AG04449 (cell line): ENCODE results near the gene CYP3A7.

Source experiments
- CTCF ChIA-PET: fragments of 350-600 bp; formaldehyde crosslinking; extraction: SDS; loops from one replicate; lab custom pipeline; 2021; ENCODE audit warnings: antibody characterized with exemption; lab: Yijun Ruan, JAX
- POLR2A ChIA-PET: fragments of 400-600, 350-600 bp; formaldehyde crosslinking; extraction: SDS; loops from one replicate; lab custom pipeline; 2020; ENCODE audit warnings: antibody characterized with exemption, inconsistent platforms; lab: Yijun Ruan, JAX
- DNase-seq: peaks from one replicate; pipeline ENCODE4 v3.0.0-alpha.2; 2010; ENCODE audit warnings: low read depth, low spot score
- H3K4me3 ChIP-seq: 2 replicates; pipeline ENCODE4 v1.5.1; 2011; ENCODE audit warnings: low read depth, mild to moderate bottlenecking, control low read depth, low read length
- TF ChIP-seq, protein P1 (sequence below): IDR thresholded peaks from one replicate; pipeline ENCODE4 v1.5.1; 2011; ENCODE audit warnings: mild to moderate bottlenecking, moderate library complexity, low read length, control low read depth, inconsistent platforms; ENCODE audit not compliant: insufficient read depth; ENCODE audit errors: missing control alignments

CYP3A7 gene

DNA sequence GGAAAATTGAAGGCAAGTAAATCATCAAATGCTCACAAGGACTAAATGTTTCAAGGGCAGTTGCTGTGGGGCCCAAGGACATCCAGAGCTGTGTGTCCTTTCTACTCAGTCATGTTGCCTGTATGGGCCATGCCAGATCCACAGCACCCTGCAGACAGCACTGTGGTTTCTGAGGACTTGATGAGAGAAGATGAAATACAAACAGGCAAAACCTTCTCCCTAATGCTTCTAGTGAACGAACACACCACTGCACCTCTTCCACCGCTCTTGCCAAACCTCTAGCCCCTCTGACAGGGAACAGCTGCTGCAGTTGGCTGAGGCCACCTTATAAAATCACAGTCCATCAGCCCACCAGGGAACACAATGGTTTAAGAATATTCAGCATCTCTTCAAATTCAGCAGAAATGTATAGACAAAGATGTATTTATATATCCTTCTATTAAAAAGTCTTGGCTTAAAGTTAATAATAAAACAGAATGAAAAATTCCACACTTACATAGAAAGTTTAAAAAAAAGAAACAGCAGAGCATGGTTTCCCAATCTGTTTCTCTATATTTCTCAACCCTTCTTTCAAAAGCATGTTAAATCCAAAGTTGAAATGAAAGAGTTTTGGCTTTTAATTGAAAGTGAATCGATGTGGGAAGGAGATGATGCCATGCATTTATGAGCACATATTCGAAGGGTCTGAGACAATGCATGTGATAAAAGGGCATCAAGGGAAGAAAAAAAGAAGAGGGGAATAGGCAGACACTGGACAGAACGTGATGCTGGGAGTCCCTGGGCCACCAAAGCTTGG, 14.0 kb downstream of the CYP3A7 start:
- DNase-seq = no peak
- no peak overlapping the region for H3K4me3 ChIP-seq
- POLR2A ChIA-PET = no interaction called here
- CTCF ChIA-PET = no interaction called here
- TF ChIP-seq, protein P1, sequence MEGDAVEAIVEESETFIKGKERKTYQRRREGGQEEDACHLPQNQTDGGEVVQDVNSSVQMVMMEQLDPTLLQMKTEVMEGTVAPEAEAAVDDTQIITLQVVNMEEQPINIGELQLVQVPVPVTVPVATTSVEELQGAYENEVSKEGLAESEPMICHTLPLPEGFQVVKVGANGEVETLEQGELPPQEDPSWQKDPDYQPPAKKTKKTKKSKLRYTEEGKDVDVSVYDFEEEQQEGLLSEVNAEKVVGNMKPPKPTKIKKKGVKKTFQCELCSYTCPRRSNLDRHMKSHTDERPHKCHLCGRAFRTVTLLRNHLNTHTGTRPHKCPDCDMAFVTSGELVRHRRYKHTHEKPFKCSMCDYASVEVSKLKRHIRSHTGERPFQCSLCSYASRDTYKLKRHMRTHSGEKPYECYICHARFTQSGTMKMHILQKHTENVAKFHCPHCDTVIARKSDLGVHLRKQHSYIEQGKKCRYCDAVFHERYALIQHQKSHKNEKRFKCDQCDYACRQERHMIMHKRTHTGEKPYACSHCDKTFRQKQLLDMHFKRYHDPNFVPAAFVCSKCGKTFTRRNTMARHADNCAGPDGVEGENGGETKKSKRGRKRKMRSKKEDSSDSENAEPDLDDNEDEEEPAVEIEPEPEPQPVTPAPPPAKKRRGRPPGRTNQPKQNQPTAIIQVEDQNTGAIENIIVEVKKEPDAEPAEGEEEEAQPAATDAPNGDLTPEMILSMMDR = no peak

DNA sequence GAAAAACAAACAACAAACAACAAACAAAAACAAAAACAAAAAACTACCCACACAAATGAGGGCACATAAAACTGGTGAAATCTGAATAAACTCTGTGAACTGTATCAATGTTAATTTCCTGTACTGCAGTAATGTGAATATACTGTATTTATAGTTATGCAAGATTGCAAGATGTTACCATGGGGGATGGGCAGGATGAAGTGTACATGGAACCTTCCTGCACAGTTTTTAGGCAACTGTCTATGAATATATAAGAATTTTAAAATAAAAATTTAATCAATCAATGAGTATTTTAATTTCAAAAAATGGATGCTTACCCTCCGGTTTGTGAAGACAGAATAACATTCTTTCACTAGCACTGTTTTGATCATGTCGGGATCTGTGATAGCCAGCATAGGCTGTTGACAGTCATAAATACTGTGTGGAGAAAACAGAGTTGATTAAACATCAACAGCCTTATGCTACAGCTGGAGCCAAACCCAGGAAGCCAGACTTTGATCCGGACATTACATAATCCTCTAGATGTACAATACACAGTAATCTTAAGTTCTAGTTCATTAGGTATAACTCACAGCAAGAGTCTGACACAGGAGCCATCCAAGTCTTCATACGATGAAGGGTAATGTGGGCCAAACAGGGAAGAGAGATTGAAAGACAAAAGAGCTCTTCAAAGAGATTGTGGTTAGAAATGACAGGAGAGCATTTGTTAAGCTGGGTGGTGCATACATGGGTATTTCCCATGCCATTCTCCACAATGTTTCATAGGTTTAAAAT, 14.8 kb downstream of the CYP3A7 start:
- POLR2A ChIA-PET = no interaction called here

DNA sequence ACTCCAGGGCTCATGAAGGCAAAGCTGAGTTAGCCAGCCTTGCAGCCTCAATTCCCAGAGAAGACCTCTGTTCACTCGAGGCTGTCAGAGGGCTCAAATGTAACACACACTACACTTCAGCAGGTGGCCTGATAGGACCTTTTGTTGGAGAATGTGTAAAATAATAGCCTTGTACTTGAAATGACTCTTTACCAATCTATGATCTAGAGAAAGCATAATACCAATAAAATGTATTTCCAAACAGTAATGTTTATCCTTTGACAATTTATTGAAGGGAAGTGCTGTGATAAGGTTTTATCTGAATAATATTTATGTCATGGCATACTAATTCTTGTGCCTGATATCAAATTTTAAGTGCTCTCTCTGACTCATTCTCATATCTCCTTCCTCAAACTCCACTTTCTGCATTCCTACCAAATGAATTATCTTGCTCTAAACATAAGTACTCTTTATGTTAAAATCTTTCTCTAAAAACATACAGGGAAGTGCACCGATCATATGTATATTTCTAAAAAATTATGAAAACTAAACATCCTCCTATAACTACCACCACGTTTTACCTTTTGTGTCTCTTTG, 20.9 kb downstream of the CYP3A7 start:
- ChIA-PET CTCF (no interaction called here), POLR2A (no interaction called here)
- no peak overlapping the region for H3K4me3 ChIP-seq
- DNase-seq = no peak
- TF ChIP-seq, protein P1 = no peak

More for the DNA sequence above, 14.8 kb downstream of the CYP3A7 start:
- TF ChIP-seq, protein P1 = no peak
- no peak overlapping the region for H3K4me3 ChIP-seq
- CTCF ChIA-PET = no interaction called here
- no peak for DNase-seq

DNA sequence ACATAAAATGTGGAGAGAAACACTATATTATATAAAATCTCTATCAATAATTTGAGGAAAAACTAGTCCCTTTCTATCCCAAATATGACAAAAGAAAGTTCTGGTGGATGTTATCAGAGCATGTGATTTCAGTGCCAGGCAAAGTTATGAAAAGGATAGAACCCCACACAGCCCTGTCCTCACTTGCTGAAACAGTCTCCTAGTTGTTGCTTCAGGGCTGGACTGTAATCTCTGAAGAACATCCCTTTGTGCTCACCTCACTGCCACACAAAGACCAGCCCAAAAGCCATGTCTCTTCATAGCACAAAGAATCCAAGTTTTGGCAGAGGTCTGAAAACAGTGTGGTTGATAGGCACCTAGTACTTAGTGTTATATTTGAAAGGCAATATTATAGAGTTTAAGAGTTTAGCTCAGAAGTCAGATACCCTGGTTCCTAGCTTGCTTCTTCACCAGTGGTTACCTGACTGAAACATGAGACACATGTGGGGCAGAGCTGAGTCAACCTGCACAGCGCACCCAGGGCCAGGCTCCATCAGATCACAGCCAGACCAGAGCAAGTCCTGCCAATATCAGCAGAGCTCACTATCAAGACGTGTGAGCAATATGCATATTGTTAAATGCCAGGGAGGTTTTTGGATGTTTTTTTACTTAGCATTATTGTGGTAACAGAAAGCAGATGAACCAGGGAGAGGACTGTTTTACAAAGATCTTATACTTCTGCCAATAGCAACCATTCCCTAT, 25.0 kb downstream of the CYP3A7 start:
- ChIA-PET CTCF (no interaction called here), POLR2A (no interaction called here)
- no peak for DNase-seq
- no peak overlapping the region for H3K4me3 ChIP-seq
- TF ChIP-seq, protein P1 = no peak

DNA sequence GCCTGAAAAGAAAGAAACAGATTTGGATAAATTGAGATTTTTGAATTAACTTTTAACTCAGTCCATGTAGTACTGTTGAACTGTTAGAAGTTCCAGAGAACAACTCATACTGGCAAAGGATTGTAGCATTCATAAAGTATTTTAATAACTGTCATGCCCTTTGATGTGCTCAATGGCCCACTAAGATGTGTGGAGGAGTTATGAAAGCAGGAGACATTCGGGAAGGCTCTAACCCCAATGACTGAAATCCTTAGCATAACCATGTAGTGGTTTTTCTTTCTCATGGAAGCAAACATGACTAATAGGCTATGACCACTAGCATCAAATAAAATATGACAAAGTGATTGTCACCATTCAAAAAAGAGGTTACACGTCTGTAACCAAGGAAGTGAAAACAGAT, 25.7 kb downstream of the CYP3A7 start:
- ChIA-PET CTCF (no interaction called here), POLR2A (no interaction called here)
- TF ChIP-seq, protein P1 = no peak
- DNase-seq = no peak
- no peak overlapping the region for H3K4me3 ChIP-seq
